ENCODE results near the gene TGFA. TPM values are rescaled to one million over a fixed set of nuclear protein-coding genes. Genes with fewer than 3 reads are reported as not detected.

TGFA gene
- total and polyA plus RNA-seq, 2 experiments from 2014 or later: 1.4 to 6.5 TPM

GRCh38 chr2:70496819-70497218 lies 56.8 kb downstream of the TGFA start (continued):
- TF ChIP-seq, protein P1, sequence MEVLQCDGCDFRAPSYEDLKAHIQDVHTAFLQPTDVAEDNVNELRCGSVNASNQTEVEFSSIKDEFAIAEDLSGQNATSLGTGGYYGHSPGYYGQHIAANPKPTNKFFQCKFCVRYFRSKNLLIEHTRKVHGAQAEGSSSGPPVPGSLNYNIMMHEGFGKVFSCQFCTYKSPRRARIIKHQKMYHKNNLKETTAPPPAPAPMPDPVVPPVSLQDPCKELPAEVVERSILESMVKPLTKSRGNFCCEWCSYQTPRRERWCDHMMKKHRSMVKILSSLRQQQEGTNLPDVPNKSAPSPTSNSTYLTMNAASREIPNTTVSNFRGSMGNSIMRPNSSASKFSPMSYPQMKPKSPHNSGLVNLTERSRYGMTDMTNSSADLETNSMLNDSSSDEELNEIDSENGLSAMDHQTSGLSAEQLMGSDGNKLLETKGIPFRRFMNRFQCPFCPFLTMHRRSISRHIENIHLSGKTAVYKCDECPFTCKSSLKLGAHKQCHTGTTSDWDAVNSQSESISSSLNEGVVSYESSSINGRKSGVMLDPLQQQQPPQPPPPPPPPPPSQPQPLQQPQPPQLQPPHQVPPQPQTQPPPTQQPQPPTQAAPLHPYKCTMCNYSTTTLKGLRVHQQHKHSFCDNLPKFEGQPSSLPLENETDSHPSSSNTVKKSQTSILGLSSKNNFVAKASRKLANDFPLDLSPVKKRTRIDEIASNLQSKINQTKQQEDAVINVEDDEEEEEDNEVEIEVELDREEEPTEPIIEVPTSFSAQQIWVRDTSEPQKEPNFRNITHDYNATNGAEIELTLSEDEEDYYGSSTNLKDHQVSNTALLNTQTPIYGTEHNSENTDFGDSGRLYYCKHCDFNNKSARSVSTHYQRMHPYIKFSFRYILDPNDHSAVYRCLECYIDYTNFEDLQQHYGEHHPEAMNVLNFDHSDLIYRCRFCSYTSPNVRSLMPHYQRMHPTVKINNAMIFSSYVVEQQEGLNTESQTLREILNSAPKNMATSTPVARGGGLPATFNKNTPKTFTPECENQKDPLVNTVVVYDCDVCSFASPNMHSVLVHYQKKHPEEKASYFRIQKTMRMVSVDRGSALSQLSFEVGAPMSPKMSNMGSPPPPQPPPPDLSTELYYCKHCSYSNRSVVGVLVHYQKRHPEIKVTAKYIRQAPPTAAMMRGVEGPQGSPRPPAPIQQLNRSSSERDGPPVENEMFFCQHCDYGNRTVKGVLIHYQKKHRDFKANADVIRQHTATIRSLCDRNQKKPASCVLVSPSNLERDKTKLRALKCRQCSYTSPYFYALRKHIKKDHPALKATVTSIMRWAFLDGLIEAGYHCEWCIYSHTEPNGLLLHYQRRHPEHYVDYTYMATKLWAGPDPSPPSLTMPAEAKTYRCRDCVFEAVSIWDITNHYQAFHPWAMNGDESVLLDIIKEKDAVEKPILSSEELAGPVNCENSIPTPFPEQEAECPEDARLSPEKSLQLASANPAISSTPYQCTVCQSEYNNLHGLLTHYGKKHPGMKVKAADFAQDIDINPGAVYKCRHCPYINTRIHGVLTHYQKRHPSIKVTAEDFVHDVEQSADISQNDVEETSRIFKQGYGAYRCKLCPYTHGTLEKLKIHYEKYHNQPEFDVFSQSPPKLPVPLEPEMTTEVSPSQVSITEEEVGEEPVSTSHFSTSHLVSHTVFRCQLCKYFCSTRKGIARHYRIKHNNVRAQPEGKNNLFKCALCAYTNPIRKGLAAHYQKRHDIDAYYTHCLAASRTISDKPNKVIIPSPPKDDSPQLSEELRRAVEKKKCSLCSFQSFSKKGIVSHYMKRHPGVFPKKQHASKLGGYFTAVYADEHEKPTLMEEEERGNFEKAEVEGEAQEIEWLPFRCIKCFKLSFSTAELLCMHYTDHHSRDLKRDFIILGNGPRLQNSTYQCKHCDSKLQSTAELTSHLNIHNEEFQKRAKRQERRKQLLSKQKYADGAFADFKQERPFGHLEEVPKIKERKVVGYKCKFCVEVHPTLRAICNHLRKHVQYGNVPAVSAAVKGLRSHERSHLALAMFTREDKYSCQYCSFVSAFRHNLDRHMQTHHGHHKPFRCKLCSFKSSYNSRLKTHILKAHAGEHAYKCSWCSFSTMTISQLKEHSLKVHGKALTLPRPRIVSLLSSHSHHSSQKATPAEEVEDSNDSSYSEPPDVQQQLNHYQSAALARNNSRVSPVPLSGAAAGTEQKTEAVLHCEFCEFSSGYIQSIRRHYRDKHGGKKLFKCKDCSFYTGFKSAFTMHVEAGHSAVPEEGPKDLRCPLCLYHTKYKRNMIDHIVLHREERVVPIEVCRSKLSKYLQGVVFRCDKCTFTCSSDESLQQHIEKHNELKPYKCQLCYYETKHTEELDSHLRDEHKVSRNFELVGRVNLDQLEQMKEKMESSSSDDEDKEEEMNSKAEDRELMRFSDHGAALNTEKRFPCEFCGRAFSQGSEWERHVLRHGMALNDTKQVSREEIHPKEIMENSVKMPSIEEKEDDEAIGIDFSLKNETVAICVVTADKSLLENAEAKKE (CRISPR knock-in tag; IDR thresholded peaks at IDR 0.05): no peak
- TF ChIP-seq ZNF114 (CRISPR knock-in tag; IDR thresholded peaks at IDR 0.05) (no peak), EZH2phosphoT487 (IDR thresholded peaks at IDR 0.05; ENCODE audit: unreplicated experiment) (no peak), ETS1 (IDR thresholded peaks at IDR 0.05) (no peak), STAT1 (IDR thresholded peaks at IDR 0.05; ENCODE audit: unreplicated experiment) (no peak)

DNA sequence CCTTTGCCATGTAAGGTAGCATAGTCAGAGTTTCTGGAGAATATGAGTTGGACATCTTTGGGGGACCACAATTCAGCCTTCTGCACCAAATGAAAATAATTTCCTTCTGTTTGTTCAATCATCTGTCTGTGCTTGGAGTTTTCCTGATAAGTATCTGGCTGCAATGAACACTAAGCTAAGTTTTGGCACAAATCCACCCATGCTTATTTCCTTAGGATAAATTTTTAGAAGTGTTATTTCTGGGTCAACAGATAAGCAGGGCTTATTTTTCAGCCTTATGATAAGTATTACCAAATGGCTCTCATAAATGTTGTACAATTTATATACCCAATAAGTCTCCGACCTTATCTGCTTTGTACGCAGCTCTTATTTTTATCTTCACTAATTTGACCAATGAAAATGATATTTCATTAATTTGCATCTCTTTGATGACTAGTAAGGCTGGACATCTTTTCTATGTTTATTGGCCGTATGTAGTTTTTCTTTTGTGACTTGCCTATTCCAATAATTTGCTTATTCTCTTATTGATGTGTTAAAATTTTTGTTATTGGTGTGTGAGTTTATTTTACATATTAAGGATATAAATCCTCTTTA lies 59.2 kb downstream of the TGFA start:
- Histone ChIP-seq H3K9me2 (ENCODE audit: insufficient read depth) (no peaks in the 10 kb centered on the region), H3K27me3 (ENCODE audit: insufficient read depth) (no peaks in the 10 kb centered on the region), H3K36me3 (ENCODE audit: insufficient read depth) (no peaks in the 10 kb centered on the region), H3K4me3 (no peak overlapping the region), H3K4me2 (no peak overlapping the region), H3K79me2 (replicated peaks; ENCODE audit: insufficient read depth) (no peaks in the 10 kb centered on the region), H4K20me1 (replicated peaks; ENCODE audit: insufficient read depth) (no peaks in the 10 kb centered on the region), H3F3A (replicated peaks; ENCODE audit: low read depth) (no peaks in the 10 kb centered on the region), H3K4me1 (ENCODE audit: insufficient read depth) (no peaks in the 10 kb centered on the region), H2AFZ (no peak overlapping the region), H3K27ac (ENCODE audit: low read depth) (no peak overlapping the region)
- Mint-ChIP-seq H3K4me3 (no peak overlapping the region), H3K36me3 (ENCODE audit: low read depth) (no peaks in the 10 kb centered on the region), H3K4me1 (peaks cover 5% of the 10 kb centered on the region; the same call in 2 of the 3 replicates), H3K27me3 (ENCODE audit: insufficient read depth, low read depth, poor library complexity) (peaks cover 3% of the 10 kb centered on the region), H3K27ac (no peak overlapping the region), H3K9me3 (no peaks in the 10 kb centered on the region)
- ATAC-seq (no peak), DNase-seq (ENCODE audit: low spot score) (no peak)
- TF ChIP-seq CREB1 (CRISPR knock-in tag; IDR thresholded peaks at IDR 0.05; ENCODE audit: low read depth) (no peak), JUNB (IDR thresholded peaks at IDR 0.05; ENCODE audit: unreplicated experiment) (no peak), POLR2AphosphoS5 (IDR thresholded peaks at IDR 0.05; ENCODE audit: low read depth) (no peak), NANOG (IDR thresholded peaks at IDR 0.05; ENCODE audit: borderline replicate concordance) (no peak), STAT1 (IDR thresholded peaks at IDR 0.05; ENCODE audit: unreplicated experiment) (no peak), EZH2phosphoT487 (IDR thresholded peaks at IDR 0.05; ENCODE audit: unreplicated experiment) (no peak)
- TF ChIP-seq, protein P2, sequence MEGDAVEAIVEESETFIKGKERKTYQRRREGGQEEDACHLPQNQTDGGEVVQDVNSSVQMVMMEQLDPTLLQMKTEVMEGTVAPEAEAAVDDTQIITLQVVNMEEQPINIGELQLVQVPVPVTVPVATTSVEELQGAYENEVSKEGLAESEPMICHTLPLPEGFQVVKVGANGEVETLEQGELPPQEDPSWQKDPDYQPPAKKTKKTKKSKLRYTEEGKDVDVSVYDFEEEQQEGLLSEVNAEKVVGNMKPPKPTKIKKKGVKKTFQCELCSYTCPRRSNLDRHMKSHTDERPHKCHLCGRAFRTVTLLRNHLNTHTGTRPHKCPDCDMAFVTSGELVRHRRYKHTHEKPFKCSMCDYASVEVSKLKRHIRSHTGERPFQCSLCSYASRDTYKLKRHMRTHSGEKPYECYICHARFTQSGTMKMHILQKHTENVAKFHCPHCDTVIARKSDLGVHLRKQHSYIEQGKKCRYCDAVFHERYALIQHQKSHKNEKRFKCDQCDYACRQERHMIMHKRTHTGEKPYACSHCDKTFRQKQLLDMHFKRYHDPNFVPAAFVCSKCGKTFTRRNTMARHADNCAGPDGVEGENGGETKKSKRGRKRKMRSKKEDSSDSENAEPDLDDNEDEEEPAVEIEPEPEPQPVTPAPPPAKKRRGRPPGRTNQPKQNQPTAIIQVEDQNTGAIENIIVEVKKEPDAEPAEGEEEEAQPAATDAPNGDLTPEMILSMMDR (conservative IDR thresholded peaks at IDR 0.05; ENCODE audit: low read depth in 2 of 2): no peak
